Measurements from ENCODE around the gene ESPNL.

The ESPNL gene

DNA sequence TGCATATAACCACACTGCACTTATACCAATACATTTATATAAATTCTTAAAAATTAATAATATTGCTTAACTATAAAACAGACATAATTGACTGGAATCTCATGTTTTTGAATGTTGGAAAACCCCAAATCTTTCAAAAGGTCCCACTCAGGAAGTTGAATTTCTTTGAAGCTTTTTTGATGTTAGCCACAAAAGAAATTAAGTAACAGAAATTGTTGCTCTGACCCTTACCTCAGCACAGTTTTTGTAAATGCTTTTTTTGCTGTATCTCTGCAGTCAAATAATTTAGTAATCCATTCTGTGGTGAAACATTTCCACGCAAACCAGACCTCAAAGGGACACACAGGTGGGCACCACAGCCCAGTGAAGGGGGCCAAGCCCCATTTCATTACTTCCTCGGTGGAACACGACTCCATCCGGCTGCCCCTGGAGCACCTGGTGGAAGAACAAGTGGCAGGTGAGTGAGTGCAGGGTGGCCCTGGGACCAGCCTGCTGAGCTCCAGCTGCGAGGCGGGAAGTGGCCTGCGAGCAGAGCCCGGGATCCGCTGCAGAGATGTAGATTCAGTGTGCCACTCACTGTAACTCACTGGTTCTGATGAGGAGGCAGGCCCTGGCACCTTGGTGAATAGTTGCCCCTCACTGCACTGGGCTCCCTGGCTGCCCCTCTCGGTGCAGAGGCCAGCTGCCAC, 31.0 kb upstream of the ESPNL start:
- in situ Hi-C loops (cut with HindIII; ENCODE audit: low pct_ligation_motif_present, low pct_unique_long_range_greater_than_20kb, low sequenced_read_pairs), result no loop called here

DNA sequence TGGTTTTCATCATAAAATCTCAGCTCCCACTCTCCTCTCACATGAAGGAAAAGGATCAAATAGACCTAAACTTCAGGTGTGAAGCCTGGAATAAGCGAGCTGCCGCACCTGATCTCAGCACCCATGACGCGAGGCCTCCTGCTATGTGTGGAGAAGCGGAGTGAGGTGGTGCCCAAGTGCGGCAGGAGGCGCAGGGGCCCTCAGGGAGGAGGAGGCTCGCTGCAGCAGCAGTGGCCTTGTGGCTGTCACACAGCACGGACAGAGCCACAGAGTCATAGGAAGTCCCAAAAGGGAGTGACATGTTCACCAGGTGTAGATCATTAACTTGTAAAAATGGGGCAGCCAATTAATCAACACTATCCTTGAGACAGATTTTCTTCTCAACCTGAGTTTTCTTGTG, 30.3 kb upstream of the ESPNL start:
- DNase-seq, result no peak
- in situ Hi-C loops (cut with HindIII; ENCODE audit: low pct_ligation_motif_present, low pct_unique_long_range_greater_than_20kb, low sequenced_read_pairs), result no loop called here

More for the DNA sequence above, 31.0 kb upstream of the ESPNL start:
- DNase-seq, result no peak

GRCh38 chr2:238075397-238075796, 24.7 kb upstream of the ESPNL start:
- no peak for DNase-seq
- in situ Hi-C loops (cut with HindIII; ENCODE audit: low pct_ligation_motif_present, low pct_unique_long_range_greater_than_20kb, low sequenced_read_pairs), result no loop called here

DNA sequence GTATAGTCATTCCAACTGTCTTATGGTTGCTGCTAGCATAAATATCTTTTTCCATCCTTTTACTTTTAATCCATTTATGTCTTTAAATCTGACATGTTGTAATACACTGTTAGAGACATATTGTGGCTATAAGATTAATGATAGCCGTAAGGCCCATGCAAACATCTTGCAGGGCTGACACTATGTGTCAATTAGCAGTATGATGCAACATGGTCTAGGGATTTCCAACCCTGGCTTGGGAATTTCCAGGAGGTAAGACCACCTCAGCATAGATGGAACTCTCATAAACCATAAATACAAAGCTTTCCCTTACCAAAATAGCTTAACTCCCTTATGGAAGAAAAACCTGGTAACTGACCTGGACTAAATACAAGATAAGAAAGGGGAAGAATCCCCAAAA, 22.8 kb upstream of the ESPNL start:
- DNase-seq, result no peak
- in situ Hi-C loops (cut with HindIII; ENCODE audit: low pct_ligation_motif_present, low pct_unique_long_range_greater_than_20kb, low sequenced_read_pairs), result no loop called here

GRCh38 chr2:238079874-238080327, 20.2 kb upstream of the ESPNL start:
- no peak for DNase-seq
- in situ Hi-C loops (cut with HindIII; ENCODE audit: low pct_ligation_motif_present, low pct_unique_long_range_greater_than_20kb, low sequenced_read_pairs), result no loop called here

DNA sequence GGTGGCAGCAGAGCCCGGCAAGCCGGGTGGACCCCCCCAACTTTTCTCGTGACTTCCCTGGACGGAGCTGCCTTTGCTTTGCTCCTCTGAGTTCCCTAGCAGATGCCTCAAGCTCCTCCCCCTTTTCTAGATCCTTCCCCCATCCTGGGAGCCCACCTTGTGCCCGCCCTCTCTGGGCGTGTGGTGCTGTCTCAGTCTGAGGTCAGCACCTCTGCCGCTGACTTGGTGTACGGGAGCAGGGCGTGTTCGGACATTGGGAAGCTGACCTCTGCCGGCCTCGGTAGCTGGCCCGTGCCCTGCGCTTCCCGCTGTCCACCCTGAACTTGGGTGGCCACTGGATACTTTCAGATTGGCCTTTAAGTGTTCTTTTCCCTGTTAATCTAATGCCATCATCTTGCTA, 19.6 kb upstream of the ESPNL start:
- in situ Hi-C loops (cut with HindIII; ENCODE audit: low pct_ligation_motif_present, low pct_unique_long_range_greater_than_20kb, low sequenced_read_pairs), result no loop called here
- DNase-seq, result no peak

- no peak for DNase-seq
- in situ Hi-C loops (cut with HindIII; ENCODE audit: low pct_ligation_motif_present, low pct_unique_long_range_greater_than_20kb, low sequenced_read_pairs), result no loop called here
These were observed 19.0 kb upstream of the ESPNL start for GRCh38 chr2:238081150-238081549.

- no peak for DNase-seq
- in situ Hi-C loops (cut with HindIII; ENCODE audit: low pct_ligation_motif_present, low pct_unique_long_range_greater_than_20kb, low sequenced_read_pairs), result no loop called here
These were observed 18.6 kb upstream of the ESPNL start for GRCh38 chr2:238081561-238081960.

GRCh38 chr2:238082151-238082550, 18.0 kb upstream of the ESPNL start:
- DNase-seq, result no peak
- in situ Hi-C loops (cut with HindIII; ENCODE audit: low pct_ligation_motif_present, low pct_unique_long_range_greater_than_20kb, low sequenced_read_pairs), result no loop called here

- DNase-seq, result no peak
- in situ Hi-C loops (cut with HindIII; ENCODE audit: low pct_ligation_motif_present, low pct_unique_long_range_greater_than_20kb, low sequenced_read_pairs), result no loop called here
These were observed 17.3 kb upstream of the ESPNL start for GRCh38 chr2:238082827-238083226.

DNA sequence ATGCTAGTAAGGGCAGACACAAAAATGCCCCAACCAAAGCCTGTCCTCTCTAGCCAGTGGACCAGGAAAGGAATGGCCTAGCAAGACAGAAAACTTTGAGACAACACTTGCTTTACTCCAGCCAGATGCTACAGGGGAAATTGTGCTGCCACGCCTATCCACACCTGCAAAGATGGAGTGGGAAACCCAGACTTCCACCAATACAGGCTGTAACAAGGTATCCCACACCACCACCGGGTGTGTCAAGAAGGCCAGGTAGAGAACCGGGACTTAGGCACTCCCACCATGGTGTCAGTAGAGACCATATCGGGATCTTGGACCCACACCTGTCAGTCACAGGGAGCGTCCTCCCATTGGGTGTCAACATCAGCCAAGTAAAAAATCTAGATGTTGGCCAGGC, 16.2 kb upstream of the ESPNL start:
- no peak for DNase-seq
- in situ Hi-C loops (cut with HindIII; ENCODE audit: low pct_ligation_motif_present, low pct_unique_long_range_greater_than_20kb, low sequenced_read_pairs), result no loop called here

DNA sequence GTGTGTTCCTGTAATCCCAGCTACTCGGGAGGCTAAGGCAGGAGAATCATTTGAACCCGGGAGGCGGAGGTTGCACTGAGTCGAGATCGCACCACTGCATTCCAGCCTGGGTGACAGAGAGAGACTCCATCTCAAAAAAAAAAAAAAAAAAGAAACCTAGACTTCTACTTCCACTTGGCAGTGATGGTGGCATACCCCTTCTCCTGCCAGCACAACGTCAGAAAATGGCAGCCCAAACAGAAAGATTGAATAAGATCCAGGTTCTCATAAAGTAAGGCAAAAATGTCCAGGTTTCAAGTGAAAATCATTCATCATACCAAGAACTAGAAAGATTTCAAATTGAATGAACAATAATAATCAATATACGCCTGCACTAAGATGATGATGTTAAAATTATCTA, 15.4 kb upstream of the ESPNL start:
- in situ Hi-C loops (cut with HindIII; ENCODE audit: low pct_ligation_motif_present, low pct_unique_long_range_greater_than_20kb, low sequenced_read_pairs), result no loop called here
- no peak for DNase-seq

DNA sequence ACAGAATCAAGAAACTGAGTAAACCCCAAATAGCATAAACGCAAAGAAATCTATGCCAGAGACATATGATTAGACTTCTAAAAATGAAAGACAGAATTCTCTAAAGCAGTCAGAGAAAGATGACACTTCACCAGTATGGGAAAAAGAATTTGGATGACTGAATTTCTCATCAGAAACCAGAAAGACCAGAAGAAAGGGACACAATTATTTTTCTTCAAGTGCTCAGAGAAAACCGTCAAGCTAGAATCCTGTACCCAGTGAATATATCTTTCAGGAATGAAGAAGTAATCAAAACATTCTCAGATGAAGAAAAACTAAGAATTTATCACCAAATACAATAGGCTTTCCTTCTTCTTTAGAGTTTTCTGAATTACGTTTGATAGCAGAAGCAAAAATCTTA, 14.2 kb upstream of the ESPNL start:
- in situ Hi-C loops (cut with HindIII; ENCODE audit: low pct_ligation_motif_present, low pct_unique_long_range_greater_than_20kb, low sequenced_read_pairs), result no loop called here

DNA sequence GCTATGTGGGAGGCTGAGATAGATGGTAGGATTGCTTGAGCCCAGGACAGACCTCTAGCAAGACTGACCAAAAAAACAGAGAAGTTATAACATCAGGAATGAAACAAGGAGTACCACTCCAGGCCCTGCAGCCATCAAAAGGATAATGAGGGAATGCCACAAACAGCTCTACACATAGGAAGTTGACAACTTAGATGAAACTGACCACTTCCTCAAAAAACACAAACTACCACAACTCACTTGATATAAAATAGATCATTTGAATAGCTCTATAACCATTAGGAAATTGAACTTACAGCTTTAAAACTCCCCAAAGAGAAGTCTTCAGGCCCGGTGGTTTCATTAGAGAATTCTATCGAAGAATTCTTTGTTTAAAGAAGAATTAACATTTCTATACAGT, 12.9 kb upstream of the ESPNL start:
- no peak for DNase-seq
- in situ Hi-C loops (cut with HindIII; ENCODE audit: low pct_ligation_motif_present, low pct_unique_long_range_greater_than_20kb, low sequenced_read_pairs), result no loop called here

More for the DNA sequence above, 14.2 kb upstream of the ESPNL start:
- DNase-seq, result no peak

GRCh38 chr2:238090887-238091286, 9.3 kb upstream of the ESPNL start:
- in situ Hi-C loops (cut with HindIII; ENCODE audit: low pct_ligation_motif_present, low pct_unique_long_range_greater_than_20kb, low sequenced_read_pairs), result no loop called here
- DNase-seq, result no peak

- in situ Hi-C loops (cut with HindIII; ENCODE audit: low pct_ligation_motif_present, low pct_unique_long_range_greater_than_20kb, low sequenced_read_pairs), result no loop called here
- DNase-seq, result no peak
These were observed 8.6 kb upstream of the ESPNL start for GRCh38 chr2:238091436-238092060.

DNA sequence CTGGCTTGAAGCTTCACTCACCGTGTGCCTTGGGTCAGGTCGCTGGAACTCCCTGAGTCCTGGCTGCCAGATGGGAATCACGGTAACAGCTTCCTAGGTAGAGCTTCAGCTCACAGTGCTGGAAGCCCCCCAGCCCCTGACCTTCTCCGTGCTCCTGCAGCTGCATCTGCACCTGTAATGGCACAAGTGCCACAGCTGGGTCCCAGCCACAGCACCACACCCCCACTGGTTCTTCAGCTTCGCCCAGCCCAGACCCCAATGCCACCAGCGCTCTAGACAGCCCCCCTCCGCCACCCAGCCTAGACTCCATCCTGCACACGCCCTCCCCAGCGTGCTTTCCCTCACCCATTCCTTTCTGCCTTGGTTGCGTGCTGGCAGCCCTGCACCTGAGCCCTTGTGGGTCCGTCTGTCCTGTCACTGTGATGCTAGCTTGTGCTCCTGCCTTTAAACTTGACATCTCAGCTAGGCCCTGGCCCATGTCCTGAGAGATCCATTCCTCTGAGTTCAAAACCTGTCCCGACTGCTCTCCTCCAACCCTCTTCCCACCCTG, 7.6 kb upstream of the ESPNL start:
- in situ Hi-C loops (cut with HindIII; ENCODE audit: low pct_ligation_motif_present, low pct_unique_long_range_greater_than_20kb, low sequenced_read_pairs), result no loop called here
- no peak for DNase-seq

GRCh38 chr2:238093181-238094140, 6.7 kb upstream of the ESPNL start:
- in situ Hi-C loops (cut with HindIII; ENCODE audit: low pct_ligation_motif_present, low pct_unique_long_range_greater_than_20kb, low sequenced_read_pairs), result no loop called here
- DNase-seq, result no peak

DNA sequence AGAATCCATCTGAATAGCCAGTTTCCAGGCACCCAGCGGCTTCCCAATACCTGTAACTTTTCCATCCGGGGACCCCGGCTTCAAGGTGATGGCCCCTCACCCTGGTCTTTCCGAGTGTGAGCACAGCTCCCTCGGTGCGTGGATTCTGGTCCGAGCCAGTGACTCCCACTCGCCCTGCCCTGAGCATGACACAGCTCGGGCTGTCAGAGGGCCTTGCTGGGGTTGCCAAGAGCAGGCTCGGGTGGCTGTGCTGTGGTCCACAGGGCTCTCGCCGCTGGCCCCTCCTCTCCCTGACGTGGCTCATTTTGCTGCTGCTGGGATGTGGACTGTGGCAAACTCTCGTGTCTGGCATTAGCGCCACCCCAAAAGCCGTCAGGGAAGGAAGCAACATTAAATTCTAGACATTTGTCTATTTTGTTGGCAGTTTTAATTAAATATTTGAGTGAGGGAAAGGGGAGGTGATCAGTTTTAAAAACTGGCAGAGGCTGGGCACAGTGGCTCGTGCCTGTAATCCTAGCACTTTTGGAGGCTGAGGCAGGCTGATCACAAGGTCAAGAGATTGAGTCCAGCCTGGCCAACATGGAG, 5.6 kb upstream of the ESPNL start:
- in situ Hi-C loops (cut with HindIII; ENCODE audit: low pct_ligation_motif_present, low pct_unique_long_range_greater_than_20kb, low sequenced_read_pairs), result no loop called here
- DNase-seq, result no peak

All from ACHN (cell line).